HL-60 (cell line): Measurements from ENCODE around the gene PON3.

ENCODE experiments used
- DNase-seq, 2 experiments: peaks; one replicate each; pipeline ENCODE4 v3.0.0-alpha.2; 2010 to 2020; ENCODE audit warnings: low read depth in 1 of 2, low spot score in 1 of 2
- H3K27ac ChIP-seq: fragments of 250-450 bp; sonication (Bioruptor Pico); replicated peaks from 2 replicates; pipeline ENCODE4 v1.5.1; 2020; ENCODE audit warnings: mild to moderate bottlenecking, moderate library complexity
- H3K27me3 ChIP-seq: fragments of 250-450 bp; sonication (Bioruptor Pico); 2 replicates; pipeline ENCODE4 v1.5.1; 2021; ENCODE audit warnings: mild to moderate bottlenecking, moderate library complexity; ENCODE audit not compliant: insufficient read depth, poor library complexity, severe bottlenecking
- H3K4me3 ChIP-seq: replicated peaks from 2 replicates; pipeline ENCODE4 v1.5.1; 2011; ENCODE audit warnings: mild to moderate bottlenecking, control low read depth, low read length; ENCODE audit not compliant: insufficient read depth
- CTCF ChIP-seq: IDR thresholded peaks from one replicate; pipeline ENCODE4 v1.5.1; 2011; ENCODE audit warnings: low read length, control low read depth, inconsistent platforms; ENCODE audit not compliant: insufficient read depth
- GABPA ChIP-seq: IDR thresholded peaks from 2 replicates; pipeline ENCODE4 v1.6.1; 2012; ENCODE audit warnings: low read depth
- POLR2AphosphoS5 ChIP-seq: IDR thresholded peaks from 2 replicates; pipeline ENCODE4 v1.6.1; 2012; ENCODE audit warnings: low read depth
- SPI1 ChIP-seq: IDR thresholded peaks from 2 replicates; pipeline ENCODE4 v1.6.1; 2012; ENCODE audit warnings: low read depth, mild to moderate bottlenecking, borderline replicate concordance
- TF ChIP-seq, protein P1 (sequence below): IDR thresholded peaks from 2 replicates; pipeline ENCODE4 v1.6.1; 2012; ENCODE audit warnings: low read depth; ENCODE audit not compliant: insufficient replicate concordance

PON3 gene

GRCh38 chr7:95318501-95319100 is 77.6 kb downstream of the PON3 start:
- DNase-seq: no peak
- no peak for TF ChIP-seq CTCF
- TF ChIP-seq GABPA: no peak
- TF ChIP-seq, protein P1, sequence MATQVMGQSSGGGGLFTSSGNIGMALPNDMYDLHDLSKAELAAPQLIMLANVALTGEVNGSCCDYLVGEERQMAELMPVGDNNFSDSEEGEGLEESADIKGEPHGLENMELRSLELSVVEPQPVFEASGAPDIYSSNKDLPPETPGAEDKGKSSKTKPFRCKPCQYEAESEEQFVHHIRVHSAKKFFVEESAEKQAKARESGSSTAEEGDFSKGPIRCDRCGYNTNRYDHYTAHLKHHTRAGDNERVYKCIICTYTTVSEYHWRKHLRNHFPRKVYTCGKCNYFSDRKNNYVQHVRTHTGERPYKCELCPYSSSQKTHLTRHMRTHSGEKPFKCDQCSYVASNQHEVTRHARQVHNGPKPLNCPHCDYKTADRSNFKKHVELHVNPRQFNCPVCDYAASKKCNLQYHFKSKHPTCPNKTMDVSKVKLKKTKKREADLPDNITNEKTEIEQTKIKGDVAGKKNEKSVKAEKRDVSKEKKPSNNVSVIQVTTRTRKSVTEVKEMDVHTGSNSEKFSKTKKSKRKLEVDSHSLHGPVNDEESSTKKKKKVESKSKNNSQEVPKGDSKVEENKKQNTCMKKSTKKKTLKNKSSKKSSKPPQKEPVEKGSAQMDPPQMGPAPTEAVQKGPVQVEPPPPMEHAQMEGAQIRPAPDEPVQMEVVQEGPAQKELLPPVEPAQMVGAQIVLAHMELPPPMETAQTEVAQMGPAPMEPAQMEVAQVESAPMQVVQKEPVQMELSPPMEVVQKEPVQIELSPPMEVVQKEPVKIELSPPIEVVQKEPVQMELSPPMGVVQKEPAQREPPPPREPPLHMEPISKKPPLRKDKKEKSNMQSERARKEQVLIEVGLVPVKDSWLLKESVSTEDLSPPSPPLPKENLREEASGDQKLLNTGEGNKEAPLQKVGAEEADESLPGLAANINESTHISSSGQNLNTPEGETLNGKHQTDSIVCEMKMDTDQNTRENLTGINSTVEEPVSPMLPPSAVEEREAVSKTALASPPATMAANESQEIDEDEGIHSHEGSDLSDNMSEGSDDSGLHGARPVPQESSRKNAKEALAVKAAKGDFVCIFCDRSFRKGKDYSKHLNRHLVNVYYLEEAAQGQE: no peak
- no peak for TF ChIP-seq POLR2AphosphoS5
- TF ChIP-seq SPI1: no peak
- Histone ChIP-seq H3K27ac (no peak overlapping the region), H3K27me3 (no peaks in the 10 kb centered on the region), H3K4me3 (no peak overlapping the region)

DNA sequence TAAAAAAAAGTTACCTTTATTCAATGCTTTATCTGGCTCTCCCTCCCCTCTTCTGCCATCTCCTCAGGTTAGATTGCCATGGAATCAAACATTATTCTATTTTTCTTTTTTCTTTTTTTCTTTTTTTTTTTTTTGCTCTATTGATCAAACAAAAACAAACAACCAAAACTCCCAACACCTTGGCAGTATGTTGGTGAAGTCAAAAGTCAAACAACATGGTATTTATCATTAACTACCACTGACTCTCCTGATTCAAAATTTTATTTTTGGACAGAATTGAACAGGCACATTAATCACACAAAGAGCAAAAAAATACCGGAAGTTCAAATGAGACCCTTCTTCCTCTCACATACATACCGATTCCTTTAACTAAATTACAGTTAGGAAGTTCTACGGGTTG is 78.2 kb downstream of the PON3 start:
- no peak for DNase-seq
- Histone ChIP-seq H3K4me3 (no peak overlapping the region), H3K27ac (no peak overlapping the region), H3K27me3 (no peaks in the 10 kb centered on the region)
- TF ChIP-seq CTCF (no peak), SPI1 (no peak), GABPA (no peak), POLR2AphosphoS5 (no peak)
- TF ChIP-seq, protein P1: no peak

DNA sequence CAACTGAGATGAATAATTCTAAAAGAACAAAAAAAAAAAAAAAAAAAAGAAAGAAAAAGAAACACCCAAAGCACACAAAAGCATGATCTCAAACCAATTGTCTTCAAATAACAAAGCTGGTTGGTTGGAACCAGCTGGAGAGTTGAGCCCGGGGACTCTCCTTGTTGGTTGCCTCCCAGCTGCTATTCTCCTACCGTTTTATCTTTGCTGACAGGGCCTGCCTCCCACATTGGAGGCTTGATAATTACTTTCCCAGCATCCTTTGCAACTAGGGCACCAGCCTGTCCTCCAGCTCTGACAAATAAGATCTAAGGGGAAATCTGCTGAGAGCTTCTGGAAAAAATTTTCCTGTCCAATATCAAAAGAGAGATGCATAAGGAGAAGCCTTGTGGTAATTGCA is 78.6 kb downstream of the PON3 start:
- TF ChIP-seq SPI1 (no peak), GABPA (no peak), CTCF (no peak), POLR2AphosphoS5 (no peak)
- TF ChIP-seq, protein P1: no peak
- Histone ChIP-seq H3K27me3 (no peaks in the 10 kb centered on the region), H3K4me3 (no peak overlapping the region), H3K27ac (no peak overlapping the region)
- DNase-seq: no peak
